H1 (cell line): ENCODE data around the gene CADM1. TPM values are rescaled to one million over a fixed set of nuclear protein-coding genes. Genes with fewer than 3 reads are reported as not detected.

Experiments
- CTBP2 ChIP-seq: IDR thresholded peaks from 2 replicates; pipeline ENCODE4 v1.7.0; 2011; ENCODE audit warnings: borderline replicate concordance, mild to moderate bottlenecking, moderate library complexity, mixed read lengths, low read length; ENCODE audit not compliant: insufficient read depth, insufficient read length
- SIX5 ChIP-seq: IDR thresholded peaks from 2 replicates; pipeline ENCODE4 v1.6.1; 2011; ENCODE audit warnings: mild to moderate bottlenecking, low read depth, low read length
- polyA plus RNA-seq, 7 experiments: library from polyadenylated mRNA; depleted of rRNA in 3 of 7; stranded (reverse) in 5 of 7; unstranded in 2 of 7; fragments of >200 nt in 5 of 7; fragments of 200-250 nt in 2 of 7; gene quantifications; 1 replicate in 5 of 7; 2 replicates in 1 of 7; 4 replicates in 1 of 7; pipeline versions ENCODE4 v1.2.1 to v1.2.3, GENCODE V29; 2011 to 2013; ENCODE audit warnings: missing spikeins in 2 of 7, mixed read lengths in 2 of 7
- total RNA-seq: library from RNA; stranded (reverse); fragmentation: NEBNext Ultra II Directional; extraction: Animal tissue kit (Norgen Biotek cat#: 25700); gene quantifications from 2 replicates; pipeline ENCODE4 v1.2.1, GENCODE V29; 2021
- TF ChIP-seq, protein P1 (sequence below): fragments of 300-600 bp; sonication (generic); IDR thresholded peaks from 2 replicates; pipeline ENCODE4 v1.7.1; 2012; ENCODE audit warnings: low read length, moderate library complexity, mild to moderate bottlenecking, inconsistent platforms; ENCODE audit not compliant: insufficient replicate concordance

Gene CADM1
- total and polyA plus RNA-seq, 2 of the 8 experiments (the other 6 are each of a cell fraction or from before 2014, with no cell fraction given), result 8.3 to 25.3 TPM

- TF ChIP-seq, protein P1, sequence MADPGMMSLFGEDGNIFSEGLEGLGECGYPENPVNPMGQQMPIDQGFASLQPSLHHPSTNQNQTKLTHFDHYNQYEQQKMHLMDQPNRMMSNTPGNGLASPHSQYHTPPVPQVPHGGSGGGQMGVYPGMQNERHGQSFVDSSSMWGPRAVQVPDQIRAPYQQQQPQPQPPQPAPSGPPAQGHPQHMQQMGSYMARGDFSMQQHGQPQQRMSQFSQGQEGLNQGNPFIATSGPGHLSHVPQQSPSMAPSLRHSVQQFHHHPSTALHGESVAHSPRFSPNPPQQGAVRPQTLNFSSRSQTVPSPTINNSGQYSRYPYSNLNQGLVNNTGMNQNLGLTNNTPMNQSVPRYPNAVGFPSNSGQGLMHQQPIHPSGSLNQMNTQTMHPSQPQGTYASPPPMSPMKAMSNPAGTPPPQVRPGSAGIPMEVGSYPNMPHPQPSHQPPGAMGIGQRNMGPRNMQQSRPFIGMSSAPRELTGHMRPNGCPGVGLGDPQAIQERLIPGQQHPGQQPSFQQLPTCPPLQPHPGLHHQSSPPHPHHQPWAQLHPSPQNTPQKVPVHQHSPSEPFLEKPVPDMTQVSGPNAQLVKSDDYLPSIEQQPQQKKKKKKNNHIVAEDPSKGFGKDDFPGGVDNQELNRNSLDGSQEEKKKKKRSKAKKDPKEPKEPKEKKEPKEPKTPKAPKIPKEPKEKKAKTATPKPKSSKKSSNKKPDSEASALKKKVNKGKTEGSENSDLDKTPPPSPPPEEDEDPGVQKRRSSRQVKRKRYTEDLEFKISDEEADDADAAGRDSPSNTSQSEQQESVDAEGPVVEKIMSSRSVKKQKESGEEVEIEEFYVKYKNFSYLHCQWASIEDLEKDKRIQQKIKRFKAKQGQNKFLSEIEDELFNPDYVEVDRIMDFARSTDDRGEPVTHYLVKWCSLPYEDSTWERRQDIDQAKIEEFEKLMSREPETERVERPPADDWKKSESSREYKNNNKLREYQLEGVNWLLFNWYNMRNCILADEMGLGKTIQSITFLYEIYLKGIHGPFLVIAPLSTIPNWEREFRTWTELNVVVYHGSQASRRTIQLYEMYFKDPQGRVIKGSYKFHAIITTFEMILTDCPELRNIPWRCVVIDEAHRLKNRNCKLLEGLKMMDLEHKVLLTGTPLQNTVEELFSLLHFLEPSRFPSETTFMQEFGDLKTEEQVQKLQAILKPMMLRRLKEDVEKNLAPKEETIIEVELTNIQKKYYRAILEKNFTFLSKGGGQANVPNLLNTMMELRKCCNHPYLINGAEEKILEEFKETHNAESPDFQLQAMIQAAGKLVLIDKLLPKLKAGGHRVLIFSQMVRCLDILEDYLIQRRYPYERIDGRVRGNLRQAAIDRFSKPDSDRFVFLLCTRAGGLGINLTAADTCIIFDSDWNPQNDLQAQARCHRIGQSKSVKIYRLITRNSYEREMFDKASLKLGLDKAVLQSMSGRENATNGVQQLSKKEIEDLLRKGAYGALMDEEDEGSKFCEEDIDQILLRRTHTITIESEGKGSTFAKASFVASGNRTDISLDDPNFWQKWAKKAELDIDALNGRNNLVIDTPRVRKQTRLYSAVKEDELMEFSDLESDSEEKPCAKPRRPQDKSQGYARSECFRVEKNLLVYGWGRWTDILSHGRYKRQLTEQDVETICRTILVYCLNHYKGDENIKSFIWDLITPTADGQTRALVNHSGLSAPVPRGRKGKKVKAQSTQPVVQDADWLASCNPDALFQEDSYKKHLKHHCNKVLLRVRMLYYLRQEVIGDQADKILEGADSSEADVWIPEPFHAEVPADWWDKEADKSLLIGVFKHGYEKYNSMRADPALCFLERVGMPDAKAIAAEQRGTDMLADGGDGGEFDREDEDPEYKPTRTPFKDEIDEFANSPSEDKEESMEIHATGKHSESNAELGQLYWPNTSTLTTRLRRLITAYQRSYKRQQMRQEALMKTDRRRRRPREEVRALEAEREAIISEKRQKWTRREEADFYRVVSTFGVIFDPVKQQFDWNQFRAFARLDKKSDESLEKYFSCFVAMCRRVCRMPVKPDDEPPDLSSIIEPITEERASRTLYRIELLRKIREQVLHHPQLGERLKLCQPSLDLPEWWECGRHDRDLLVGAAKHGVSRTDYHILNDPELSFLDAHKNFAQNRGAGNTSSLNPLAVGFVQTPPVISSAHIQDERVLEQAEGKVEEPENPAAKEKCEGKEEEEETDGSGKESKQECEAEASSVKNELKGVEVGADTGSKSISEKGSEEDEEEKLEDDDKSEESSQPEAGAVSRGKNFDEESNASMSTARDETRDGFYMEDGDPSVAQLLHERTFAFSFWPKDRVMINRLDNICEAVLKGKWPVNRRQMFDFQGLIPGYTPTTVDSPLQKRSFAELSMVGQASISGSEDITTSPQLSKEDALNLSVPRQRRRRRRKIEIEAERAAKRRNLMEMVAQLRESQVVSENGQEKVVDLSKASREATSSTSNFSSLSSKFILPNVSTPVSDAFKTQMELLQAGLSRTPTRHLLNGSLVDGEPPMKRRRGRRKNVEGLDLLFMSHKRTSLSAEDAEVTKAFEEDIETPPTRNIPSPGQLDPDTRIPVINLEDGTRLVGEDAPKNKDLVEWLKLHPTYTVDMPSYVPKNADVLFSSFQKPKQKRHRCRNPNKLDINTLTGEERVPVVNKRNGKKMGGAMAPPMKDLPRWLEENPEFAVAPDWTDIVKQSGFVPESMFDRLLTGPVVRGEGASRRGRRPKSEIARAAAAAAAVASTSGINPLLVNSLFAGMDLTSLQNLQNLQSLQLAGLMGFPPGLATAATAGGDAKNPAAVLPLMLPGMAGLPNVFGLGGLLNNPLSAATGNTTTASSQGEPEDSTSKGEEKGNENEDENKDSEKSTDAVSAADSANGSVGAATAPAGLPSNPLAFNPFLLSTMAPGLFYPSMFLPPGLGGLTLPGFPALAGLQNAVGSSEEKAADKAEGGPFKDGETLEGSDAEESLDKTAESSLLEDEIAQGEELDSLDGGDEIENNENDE, result no peak
- TF ChIP-seq SIX5, result no peak
- TF ChIP-seq CTBP2, result no peak
Measured at GRCh38 chr11:115208808-115209259, 295.4 kb downstream of the CADM1 start (continued).
